GM21367 (cell line): ENCODE results near the gene FAM241A.
"Not testable (repeated sequence)": the region's sequence is repeated elsewhere in the genome, so short reads cannot be mapped to it uniquely, and the experiment has no call there.

ENCODE experiments used
- ATAC-seq: cut with Tn5 transposase; IDR thresholded peaks from one replicate; pipeline ENCODE4 v1.9.1; 2021; ENCODE audit not compliant: unreplicated experiment

The FAM241A gene

GRCh38 chr4:112145326-112145789 is at the start of gene FAM241A:
TSS of gene FAM241A (plus strand) at chr4:112145454. CDS start at chr4:112145581, 127 bp downstream.
- ATAC-seq, result peak; percentile 90

GRCh38 chr4:112098841-112099530 is 46.3 kb upstream of the FAM241A start:
- no peak for ATAC-seq

DNA sequence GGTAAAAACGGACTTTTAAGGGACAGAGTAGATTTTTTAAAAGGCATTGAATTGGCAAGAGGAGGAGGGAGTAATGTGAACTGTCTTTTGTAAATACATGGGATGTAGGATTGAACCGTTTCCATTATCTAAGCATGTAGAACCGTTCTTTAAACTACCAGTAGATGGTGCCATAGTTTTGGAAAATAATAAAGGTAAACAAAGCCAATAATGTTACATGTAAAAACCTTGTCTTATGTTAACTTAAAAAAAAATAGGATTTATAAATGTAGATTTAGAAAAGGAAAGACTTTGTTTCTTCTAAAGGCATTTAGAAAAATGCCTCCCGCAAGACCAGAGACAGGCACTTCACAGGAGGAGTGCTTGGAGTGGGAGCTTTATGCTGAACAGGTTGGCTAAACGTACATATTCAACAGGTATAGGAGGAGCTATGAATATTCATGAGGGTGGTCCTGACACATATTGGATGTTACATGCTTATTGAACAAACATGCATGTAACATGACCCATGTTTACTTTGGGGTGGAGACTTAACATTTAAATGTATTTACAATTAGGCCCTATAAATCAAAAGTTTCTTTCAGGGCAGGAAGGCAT is 45.5 kb upstream of the FAM241A start:
- peak; percentile 77 for ATAC-seq

DNA sequence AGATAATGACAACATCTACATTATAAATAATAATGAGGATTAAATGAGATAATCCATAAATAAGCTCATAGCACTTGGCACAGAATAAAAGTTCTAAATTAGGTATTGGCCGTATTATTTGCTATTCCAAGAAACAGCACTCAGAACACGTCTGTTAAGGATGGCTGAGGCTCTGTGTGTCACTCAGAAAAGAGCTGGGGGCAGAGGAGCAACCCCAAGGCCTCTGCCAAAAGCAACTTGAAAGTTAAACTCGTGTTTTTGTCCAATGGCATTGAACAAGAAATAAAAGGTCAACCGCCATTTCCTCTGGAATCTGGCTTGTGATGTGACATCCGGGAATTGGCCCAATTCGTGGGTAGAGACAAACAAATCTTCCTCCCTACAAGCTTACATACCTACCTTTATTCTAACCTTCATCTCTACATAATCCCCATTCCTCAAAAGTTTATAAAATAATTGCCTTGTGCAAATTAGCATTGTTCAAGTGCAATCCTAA is 42.3 kb upstream of the FAM241A start:
- no peak for ATAC-seq

DNA sequence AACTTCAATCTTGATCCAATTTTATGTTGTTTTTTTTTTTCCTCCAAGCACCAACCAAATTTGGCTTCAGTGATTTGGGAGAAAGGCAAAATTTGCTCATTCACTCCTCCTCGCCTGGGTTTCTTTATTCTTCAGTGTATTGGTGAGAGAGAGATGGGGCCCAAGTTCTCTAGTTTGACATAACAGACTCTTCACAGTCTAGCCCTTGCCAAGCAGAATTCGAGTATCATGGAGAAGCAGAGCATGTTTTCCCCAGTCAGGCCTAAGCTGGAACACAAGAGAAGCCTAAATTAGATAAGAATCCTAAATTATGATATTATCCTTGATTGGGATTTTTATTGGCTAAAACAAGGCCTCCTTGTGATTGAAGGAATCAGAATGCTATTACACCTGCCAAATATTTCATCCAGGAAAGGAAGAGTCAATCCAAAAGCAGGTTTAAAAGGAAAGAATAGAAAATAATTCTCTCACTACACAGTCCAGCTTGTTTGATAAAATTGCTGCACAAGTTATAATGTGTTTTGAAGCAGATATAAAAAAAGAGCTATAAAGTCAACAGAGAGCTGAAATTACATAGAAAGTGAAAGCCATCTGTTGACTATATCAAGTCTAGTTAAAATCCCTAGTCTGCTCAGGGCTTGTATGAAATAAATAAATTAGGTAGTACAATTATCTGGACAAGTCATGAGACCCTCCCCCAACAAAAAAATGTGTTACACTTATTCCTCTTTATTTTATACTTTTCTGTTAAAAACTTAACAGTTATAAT is 39.9 kb upstream of the FAM241A start:
- ATAC-seq, result no peak

DNA sequence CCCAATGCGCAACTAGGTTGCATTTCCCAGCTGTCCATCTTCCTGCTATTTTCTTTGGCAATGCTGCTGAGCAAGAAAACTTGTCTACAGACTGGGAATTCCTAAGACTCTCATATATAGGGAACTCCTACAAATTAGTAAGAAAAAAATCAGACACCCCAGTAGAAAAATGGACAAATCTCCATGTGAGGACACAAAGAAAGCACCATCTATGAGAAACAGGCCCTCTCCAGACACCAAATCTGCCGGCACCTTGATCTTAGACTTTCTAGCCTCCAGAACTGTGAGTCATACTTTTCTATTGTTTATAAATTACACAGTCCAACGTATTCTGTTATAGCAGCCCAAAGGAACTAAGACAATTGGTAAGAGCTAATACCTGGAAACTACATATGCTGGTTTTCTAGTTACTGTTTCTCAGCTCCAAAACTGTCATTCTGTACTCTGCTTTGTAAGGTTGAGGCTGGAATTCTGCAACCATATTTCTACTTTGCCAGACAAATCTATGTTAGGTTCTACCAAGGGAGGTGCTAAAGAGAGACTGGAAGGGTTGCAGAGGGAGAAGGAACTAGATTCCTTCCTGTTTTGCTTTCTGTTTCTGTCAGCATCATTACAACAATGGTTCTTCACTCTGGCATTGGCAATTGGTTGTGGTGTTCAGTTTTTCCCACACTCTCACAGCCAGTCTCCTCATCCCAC is 35.7 kb upstream of the FAM241A start:
- peak; percentile 67 for ATAC-seq

GRCh38 chr4:112110059-112110425 is 35.2 kb upstream of the FAM241A start:
- ATAC-seq, result no peak

GRCh38 chr4:112111306-112111705 is 33.9 kb upstream of the FAM241A start:
- ATAC-seq, result no peak

DNA sequence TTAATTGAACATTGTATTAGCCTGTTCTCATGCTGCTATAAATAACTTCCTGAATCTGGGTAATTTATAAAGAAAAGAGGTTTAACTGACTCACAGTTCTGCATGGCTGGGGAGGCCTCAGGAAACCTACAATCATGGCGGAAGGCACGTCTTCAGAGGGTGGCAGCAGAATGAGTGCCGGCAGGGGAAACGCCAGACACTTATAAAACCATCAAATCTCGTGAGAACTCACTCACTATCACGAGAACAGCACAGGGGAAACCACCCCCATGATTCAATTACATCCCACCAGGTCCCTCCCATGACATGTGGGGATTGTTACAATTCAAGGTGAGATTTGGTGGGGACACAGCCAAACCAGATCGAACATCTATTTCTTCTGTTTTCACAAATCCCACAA is 33.2 kb upstream of the FAM241A start:
- ATAC-seq, result not testable (repeated sequence)

DNA sequence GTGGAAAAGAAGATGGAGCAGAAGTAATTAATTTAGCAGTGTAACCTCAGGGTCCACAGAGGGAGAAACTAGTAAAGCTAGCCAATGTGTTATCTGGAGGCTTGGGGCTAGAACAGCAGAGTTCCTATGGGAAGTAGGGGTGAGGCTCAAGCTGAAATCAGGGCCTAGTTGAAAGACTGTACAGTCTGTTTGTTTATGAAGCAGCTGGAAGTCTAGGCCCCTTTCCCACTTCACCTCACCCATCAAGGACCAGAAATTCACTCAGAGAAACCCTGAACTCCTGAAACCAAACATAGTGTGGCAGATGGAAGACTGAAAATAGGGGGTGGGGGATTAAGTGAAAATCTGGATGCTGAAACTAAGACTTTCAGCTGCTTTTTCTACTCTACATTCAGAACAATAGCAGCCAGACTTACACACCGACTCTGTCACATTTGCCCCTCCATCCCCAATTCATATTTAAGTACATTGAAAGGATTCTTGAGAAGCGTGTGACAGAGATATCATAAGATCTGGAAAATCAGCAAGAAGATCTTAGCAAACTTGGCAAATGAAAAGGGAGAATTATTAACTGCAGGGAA is 32.6 kb upstream of the FAM241A start:
- ATAC-seq, result no peak

DNA sequence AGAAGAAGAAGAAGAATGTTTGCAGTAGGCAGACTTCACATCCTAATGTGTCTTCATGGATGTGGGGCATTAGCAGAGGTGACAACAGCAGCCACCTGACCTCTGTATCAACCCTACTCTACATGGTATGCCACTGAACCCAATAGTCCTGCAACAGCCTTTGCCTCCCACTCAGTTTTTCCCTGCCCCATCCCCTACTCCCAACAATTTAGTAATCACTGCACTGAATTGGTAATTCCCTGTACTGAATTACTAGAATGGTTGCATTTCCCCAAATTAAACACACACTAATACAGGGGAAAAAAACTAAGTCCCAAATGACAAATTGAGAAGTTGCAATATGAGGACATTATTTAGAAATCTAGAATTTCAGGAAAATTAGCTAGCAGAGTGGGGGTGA is 31.4 kb upstream of the FAM241A start:
- no peak for ATAC-seq

GRCh38 chr4:112114452-112114851 is 30.8 kb upstream of the FAM241A start:
- no peak for ATAC-seq

- no peak for ATAC-seq
These were observed 26.4 kb upstream of the FAM241A start for GRCh38 chr4:112118742-112119352.

GRCh38 chr4:112119353-112119783 is 25.9 kb upstream of the FAM241A start:
- ATAC-seq, result peak; percentile 69

DNA sequence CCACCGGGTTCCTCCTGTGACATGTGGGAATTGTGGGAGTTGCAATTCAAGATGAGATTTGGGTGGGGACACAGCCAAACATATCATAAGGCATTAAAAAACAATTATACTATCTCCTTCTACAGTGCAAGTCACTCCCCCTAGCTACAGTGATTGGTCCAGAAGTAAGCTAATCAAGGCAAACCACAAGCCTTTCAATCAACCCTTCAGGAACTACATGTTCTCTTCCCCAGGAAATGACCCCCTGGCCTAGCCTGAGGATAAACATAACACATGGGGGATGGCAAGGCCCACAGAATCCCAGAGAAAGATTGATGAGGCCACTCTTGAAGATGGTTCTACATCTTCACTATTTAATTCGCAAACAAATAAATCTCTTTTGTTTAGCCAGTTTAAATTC is 25.2 kb upstream of the FAM241A start:
- no peak for ATAC-seq

- ATAC-seq, result no peak
These were observed 19.8 kb upstream of the FAM241A start for GRCh38 chr4:112125416-112125815.

DNA sequence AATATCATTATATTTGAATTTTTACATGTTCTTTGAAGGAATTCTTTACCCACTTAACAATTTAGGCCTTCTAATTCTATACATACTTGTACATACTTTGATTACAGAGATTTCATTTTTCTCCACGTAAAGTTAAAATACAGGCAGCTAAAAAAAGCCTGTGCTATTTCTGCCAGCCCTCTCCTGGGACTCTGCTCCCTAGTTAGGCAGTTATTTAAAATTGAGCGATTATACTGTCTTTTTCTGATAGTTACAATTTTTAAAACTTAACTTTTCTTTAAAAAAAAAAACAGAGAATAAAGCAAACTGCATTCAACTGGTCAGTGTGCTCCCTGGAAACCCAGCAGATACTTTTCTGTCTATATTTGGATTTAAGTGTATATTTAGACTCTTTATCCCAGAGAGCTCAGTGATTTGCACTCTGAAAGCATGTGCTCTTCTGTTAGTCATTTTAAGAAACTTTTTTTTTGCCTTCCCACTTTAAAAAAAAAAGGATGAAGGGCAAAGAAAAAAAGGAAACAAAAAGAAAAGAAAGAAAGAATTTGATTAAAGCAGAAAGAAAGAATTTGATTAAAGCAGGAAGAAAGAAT is 18.1 kb upstream of the FAM241A start:
- ATAC-seq, result no peak

DNA sequence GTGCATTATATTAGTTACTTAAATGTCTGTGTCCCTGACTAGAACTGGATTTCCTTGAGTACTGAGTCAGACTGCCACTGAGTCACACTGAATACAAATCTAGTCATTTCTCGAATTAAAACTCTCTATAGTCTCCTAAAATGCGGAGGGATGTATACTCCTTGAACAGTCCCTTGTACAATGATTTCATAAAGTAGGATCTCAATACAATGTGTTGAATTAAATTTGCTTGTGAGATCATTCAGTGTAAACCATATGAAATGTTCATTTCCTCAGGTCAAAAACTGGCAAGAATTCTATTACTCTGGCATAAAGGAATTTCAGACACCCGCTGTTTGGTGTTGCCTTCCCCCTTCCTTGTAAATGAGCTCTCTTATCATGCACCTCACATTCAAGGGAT is 17.5 kb upstream of the FAM241A start:
- ATAC-seq, result no peak

DNA sequence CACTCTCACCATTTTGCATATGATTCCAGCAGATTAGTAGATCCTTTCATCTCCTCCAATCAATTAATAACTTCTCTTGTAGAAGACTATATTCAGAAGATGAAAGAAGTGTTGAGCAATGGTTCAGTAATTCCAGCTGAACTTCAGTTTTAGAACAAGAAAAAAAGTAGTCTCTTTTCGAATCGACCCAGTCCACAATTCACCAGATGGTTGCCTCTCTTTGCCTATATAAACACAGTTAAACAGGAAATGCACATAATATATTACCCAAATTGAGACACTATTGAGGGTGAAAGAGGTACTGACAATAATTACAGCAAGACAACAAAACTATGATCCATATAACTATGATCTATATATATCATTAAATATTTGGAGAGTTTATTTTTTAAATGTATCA is 16.8 kb upstream of the FAM241A start:
- no peak for ATAC-seq

- ATAC-seq, result no peak
These were observed 14.3 kb upstream of the FAM241A start for GRCh38 chr4:112130906-112131305.
